ENCODE measurements around the gene MRPL16. TPM values are rescaled to one million over a fixed set of nuclear protein-coding genes. Genes with fewer than 3 reads are reported as not detected.

The MRPL16 gene
- total and polyA plus RNA-seq, 5 donors = 53.7 to 150 (median 70.7) TPM

DNA sequence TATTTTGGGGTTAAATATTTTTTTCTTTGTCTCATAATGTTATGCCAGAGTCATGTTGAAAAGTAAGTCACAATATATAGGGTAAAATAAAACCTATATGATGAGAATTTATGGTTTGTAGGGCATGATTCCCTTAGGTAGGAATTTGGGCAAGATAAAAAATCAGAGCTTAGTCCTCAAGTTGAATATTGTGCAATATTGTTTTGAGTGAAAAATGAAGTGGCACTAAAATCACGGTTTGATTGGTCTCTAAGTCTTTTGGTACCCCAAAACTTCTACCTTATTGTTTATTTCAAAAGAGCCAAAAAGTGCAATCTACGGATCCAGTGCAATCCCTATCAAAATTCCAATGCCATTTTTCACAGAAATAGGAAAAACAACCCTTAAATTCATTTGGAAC lies 1.6 kb upstream of the MRPL16 start:
- DNase-seq = no peak
- H3K9me3 ChIP-seq (ENCODE audit: control insufficient read depth, low read length) = no peaks in the 10 kb centered on the region
- ATAC-seq = no peak
- peaks cover 2% of the 10 kb centered on the region for H3K4me1 ChIP-seq (ENCODE audit: control insufficient read depth, insufficient read depth, low read length)
- intact Hi-C loops (cut with DNase I) = no loop called here
- no peak overlapping the region for H3K27ac ChIP-seq (ENCODE audit: low read length)
- H3K4me3 ChIP-seq (ENCODE audit: low read length) = no peak overlapping the region
- H3K27me3 ChIP-seq (ENCODE audit: control insufficient read depth, insufficient read depth) = no peaks in the 10 kb centered on the region
- 91% methylated on average over 2 of the region's 2 CpGs for WGBS

DNA sequence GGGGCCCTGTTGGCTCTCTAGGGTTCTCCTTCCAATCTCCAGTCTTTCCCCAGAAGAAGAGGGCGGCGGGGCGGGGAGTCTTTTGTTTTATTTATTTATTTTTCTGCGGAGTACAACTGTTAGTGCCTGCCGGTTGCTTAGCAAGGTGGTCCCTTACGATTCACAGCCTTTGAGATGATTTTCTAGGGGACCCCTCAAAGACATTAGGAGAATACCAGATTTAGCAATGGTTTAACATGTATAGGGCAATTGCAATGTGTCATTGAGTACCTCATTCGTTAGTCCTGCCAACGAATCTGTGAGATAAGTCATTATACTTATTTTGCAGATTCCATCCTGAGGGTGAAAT lies 307 bp upstream of the MRPL16 start:
- ATAC-seq (no peak), DNase-seq (no peak)
- 14% methylated on average over 8 of the region's 8 CpGs for WGBS
- Histone ChIP-seq H3K27ac (ENCODE audit: low read length) (no peak overlapping the region), H3K4me1 (ENCODE audit: control insufficient read depth, insufficient read depth, low read length) (peaks cover 2% of the 10 kb centered on the region), H3K9me3 (ENCODE audit: control insufficient read depth, low read length) (no peaks in the 10 kb centered on the region), H3K27me3 (ENCODE audit: control insufficient read depth, insufficient read depth) (no peaks in the 10 kb centered on the region), H3K4me3 (ENCODE audit: low read length) (peak overlapping the region; percentile 78)
- intact Hi-C loops (cut with DNase I) = no loop called here

DNA sequence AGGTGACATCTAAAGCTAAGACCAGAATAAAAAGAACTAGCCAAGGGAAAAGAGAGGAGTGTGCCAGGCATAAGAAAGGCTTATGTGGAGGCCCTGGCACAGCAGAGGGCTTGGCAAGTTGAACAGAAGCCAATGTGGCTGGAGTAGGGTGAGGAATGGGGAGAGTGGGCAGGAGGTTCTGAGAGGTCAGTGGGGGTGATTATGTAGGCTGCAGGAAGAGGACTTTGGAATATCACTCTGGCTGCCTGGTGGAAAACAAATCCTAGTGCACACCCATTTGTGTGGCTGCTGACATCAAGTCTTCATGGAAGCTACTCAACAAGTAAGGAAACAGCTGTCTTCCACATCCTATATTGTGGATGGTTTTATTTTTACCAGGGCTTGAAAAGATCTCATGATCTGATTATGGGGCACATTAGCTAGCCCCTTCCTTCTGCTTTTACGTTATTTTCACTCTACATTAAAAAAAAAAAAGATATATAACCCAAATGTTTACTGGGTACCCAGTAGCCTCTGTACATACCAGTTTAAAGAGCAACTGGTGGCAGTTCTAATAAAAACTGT lies 3.4 kb downstream of the MRPL16 start:
- Histone ChIP-seq H3K4me1 (ENCODE audit: control insufficient read depth, insufficient read depth, low read length) (peaks cover 2% of the 10 kb centered on the region), H3K4me3 (ENCODE audit: low read length) (no peak overlapping the region), H3K9me3 (ENCODE audit: control insufficient read depth, low read length) (no peaks in the 10 kb centered on the region), H3K27me3 (ENCODE audit: control insufficient read depth, insufficient read depth) (no peaks in the 10 kb centered on the region), H3K27ac (ENCODE audit: low read length) (no peak overlapping the region)
- intact Hi-C loops (cut with DNase I) = loop anchor here in 1 of 4 donors (10.0 kb wide), 1 partner anchor 142 kb away; the partner anchor contains the start of gene PATL1
- ATAC-seq = no peak
- DNase-seq = no peak
- WGBS = 54% methylated on average over 1 of the region's 1 CpG

DNA sequence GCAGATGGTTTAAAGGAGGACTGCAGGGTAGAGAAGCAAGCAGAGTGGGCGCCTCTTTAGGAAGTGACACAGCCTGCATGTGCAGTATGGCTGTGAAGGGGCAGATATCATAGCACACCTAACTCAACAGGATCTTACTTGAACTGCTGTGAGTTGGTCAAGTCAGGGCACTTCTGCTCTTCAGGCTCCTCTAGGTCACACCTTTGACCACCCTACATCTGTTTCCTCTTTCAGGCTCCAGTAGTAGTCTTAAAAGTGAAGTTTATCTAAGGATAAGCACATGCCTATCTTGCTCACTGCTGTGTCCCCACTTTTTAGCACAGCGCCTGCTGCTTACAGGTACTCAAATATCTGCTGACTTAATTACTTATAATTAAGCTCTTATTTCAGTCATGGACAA lies 6.5 kb downstream of the MRPL16 start:
- ATAC-seq (no peak), DNase-seq (no peak)
- intact Hi-C loops (cut with DNase I) = loop anchor here in 2 of 4 donors (5.0 to 10.0 kb wide), 2 partner anchors 52 to 139 kb away; partner anchors contain the start of gene PATL1 (in 1 of the 2)
- WGBS = 92% methylated on average over 2 of the region's 2 CpGs
- Histone ChIP-seq H3K27me3 (ENCODE audit: control insufficient read depth, insufficient read depth) (no peaks in the 10 kb centered on the region), H3K4me1 (ENCODE audit: control insufficient read depth, insufficient read depth, low read length) (no peaks in the 10 kb centered on the region), H3K4me3 (ENCODE audit: low read length) (no peak overlapping the region), H3K9me3 (ENCODE audit: control insufficient read depth, low read length) (no peaks in the 10 kb centered on the region), H3K27ac (ENCODE audit: low read length) (no peak overlapping the region)

DNA sequence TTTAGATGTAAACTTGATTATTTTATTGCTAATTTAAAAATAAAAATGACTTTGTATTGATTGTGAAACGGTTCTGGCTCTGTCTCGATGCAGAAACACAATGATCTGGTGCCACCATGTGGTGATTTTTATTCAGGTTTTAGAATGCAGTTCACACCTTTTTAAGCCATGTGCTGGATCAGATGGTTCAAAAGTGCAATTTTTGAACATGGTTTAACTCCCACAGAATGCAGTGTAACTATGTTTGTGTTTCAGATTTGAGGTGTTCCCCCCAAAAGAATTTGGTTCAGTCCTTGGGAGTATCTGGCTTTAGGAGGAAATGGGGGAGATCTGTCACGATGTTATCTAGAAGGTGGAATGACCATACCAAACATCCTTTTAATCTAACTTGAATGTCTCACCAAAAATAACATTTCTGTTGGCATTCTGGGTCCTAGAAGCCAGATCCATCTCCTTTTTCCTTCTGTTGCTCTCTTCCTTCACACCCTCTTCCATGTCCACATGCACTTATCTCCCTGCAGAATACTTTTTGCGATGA lies 7.9 kb downstream of the MRPL16 start:
- no peaks in the 10 kb centered on the region for H3K9me3 ChIP-seq (ENCODE audit: control insufficient read depth, low read length)
- H3K27ac ChIP-seq (ENCODE audit: low read length) = no peak overlapping the region
- 46% methylated on average over 4 of the region's 4 CpGs for WGBS
- no peaks in the 10 kb centered on the region for H3K27me3 ChIP-seq (ENCODE audit: control insufficient read depth, insufficient read depth)
- peak; percentile 74 to 77 for ATAC-seq
- no peak for DNase-seq
- intact Hi-C loops (cut with DNase I) = loop anchor here (1.0 to 10.0 kb wide), 4 partner anchors 48 to 138 kb away; partner anchors contain the start of genes STX3 (in 2 of the 4) and PATL1 (in 1 of the 4)
- no peaks in the 10 kb centered on the region for H3K4me1 ChIP-seq (ENCODE audit: control insufficient read depth, insufficient read depth, low read length)
- no peak overlapping the region for H3K4me3 ChIP-seq (ENCODE audit: low read length)

DNA sequence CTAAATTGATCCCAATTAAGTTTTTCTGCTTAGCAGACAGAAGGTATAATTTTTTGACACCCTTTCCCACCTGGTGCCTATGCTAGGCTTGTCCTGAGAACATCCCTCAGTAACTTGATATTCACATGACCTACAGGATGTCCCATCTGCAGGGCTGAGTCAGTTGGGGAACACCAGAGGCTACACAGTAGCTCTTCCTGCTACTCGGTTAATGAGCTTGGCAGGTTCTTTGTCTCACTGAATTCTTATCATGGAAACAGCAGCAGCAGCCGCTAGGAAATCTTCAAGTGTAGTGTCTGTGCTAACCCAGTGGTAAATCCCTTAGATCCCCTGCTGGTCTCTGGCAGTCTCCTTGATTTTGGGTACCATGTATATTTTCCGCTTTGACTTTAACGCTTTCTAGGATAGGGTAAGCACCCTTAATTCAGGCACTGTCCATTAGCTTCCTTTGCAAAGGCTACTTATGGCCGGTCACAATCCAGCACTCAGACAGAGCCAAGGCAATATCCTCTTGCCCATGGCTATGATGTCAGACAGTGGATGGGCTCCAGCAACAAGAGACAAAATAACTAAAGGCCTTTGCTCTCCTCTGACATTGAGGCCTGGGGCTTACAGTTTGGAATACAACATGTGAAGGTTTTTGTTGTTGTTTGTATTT lies 8.5 kb downstream of the MRPL16 start:
- H3K27ac ChIP-seq (ENCODE audit: low read length) = peak overlapping the region; percentile 9
- DNase-seq = peak in 2 of 3 donors; percentile 30 to 56
- H3K4me3 ChIP-seq (ENCODE audit: low read length) = no peak overlapping the region

DNA sequence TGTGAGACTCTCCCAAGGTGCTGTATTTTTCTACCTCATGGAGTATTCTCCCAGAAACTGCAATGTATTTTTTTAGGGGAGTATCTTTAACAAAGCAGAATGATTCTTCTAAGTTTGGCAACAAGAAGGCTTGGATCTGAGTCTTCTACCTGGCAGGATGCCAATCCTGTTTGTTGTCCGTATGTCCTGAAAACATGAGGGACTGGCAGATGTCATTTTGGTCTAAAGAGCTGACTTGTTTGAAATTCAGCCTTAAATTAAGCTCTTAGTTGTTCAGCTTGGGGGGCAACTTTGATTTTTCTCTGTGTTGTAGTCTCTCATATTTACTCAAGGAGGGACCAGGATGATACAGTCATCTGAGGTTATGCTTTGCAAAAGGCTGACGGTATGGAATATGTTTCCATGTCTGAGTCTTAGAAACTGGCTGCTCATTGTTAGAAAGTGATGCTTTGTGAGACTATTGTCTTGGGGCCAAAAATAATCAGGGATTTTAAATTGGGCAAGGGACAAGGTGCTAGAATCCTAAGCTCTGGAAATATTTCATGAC lies 9.3 kb downstream of the MRPL16 start:
- WGBS = 39% methylated on average over 2 of the region's 2 CpGs
- Histone ChIP-seq H3K27me3 (ENCODE audit: control insufficient read depth, insufficient read depth) (no peaks in the 10 kb centered on the region), H3K4me1 (ENCODE audit: control insufficient read depth, insufficient read depth, low read length) (no peaks in the 10 kb centered on the region), H3K9me3 (ENCODE audit: control insufficient read depth, low read length) (no peaks in the 10 kb centered on the region), H3K27ac (ENCODE audit: low read length) (no peak overlapping the region), H3K4me3 (ENCODE audit: low read length) (no peak overlapping the region)
- DNase-seq (no peak), ATAC-seq (no peak)
- intact Hi-C loops (cut with DNase I) = loop anchor here in 2 of 4 donors (5.0 to 10.0 kb wide), 2 partner anchors 49 to 136 kb away; partner anchors contain the start of gene PATL1 (in 1 of the 2)

More for the DNA sequence above, 8.5 kb downstream of the MRPL16 start:
- Histone ChIP-seq H3K4me1 (ENCODE audit: control insufficient read depth, insufficient read depth, low read length) (no peaks in the 10 kb centered on the region), H3K9me3 (ENCODE audit: control insufficient read depth, low read length) (no peaks in the 10 kb centered on the region), H3K27me3 (ENCODE audit: control insufficient read depth, insufficient read depth) (no peaks in the 10 kb centered on the region)
- intact Hi-C loops (cut with DNase I) = loop anchor here (1.0 to 10.0 kb wide), 4 partner anchors 47 to 137 kb away; partner anchors contain the start of genes STX3 (in 2 of the 4) and PATL1 (in 1 of the 4)
- ATAC-seq = peak; percentile 85
- WGBS = 31% methylated on average over 5 of the region's 5 CpGs

DNA sequence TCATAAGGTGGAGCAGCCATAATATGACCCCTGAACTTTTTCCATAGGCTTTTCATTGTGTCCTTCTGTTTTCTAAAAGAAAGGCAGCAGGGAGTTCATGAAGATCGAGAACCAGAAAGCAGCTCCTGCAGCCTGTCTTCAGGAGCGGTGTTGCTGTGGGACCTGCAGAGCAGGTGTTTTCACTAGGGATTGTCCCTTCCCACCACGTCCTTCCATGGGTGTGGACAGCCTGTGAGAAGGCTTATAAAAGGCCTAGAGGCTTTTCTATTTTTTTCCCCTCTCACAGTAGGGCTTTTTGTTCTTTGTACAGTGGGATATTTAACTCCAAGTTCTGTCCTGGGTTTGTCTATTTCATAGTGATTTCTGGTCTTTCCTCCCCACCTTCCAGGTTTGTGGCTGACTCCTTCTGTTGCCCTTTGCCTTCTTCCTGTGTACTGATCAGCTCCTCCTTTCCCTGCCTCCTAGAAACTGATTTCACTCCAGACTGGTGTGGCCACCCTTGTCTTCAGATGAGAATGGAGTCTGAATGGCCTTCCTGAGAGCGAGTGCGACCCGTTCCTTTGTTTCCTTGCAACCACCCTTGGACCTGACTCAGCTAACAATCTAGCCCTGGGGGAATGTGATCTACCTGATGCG lies 10.1 kb downstream of the MRPL16 start:
- ATAC-seq (no peak), DNase-seq (no peak)
- intact Hi-C loops (cut with DNase I) = loop anchor here in 2 of 4 donors (5.0 to 10.0 kb wide), 2 partner anchors 48 to 136 kb away; partner anchors contain the start of gene PATL1 (in 1 of the 2)
- H3K4me1 ChIP-seq (ENCODE audit: control insufficient read depth, insufficient read depth, low read length) = no peaks in the 10 kb centered on the region
- no peak overlapping the region for H3K27ac ChIP-seq (ENCODE audit: low read length)
- H3K27me3 ChIP-seq (ENCODE audit: control insufficient read depth, insufficient read depth) = no peaks in the 10 kb centered on the region
- no peaks in the 10 kb centered on the region for H3K9me3 ChIP-seq (ENCODE audit: control insufficient read depth, low read length)
- no peak overlapping the region for H3K4me3 ChIP-seq (ENCODE audit: low read length)
- WGBS = 82% methylated on average over 7 of the region's 7 CpGs

DNA sequence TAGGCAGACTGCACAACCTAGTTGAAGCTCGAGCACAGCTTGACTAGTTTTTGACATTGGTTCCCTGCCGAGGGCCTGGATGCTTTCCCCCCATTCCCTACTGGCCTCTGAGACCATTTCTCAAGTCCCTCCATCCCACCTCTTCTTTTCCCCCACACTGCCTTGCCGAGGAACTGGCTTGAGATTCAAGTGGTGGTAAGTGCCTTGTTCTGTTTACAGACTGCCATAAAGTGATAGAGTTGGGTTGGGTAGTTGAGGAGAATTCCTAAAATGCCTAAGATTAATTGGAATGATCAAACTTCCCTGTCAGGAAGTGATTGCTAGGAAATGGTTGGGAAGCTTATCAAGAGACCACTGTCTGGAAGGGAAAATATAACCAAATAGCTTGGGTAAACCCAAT lies 16.2 kb downstream of the MRPL16 start:
- H3K9me3 ChIP-seq (ENCODE audit: control insufficient read depth, low read length) = no peaks in the 10 kb centered on the region
- ATAC-seq (no peak), DNase-seq (no peak)
- H3K4me3 ChIP-seq (ENCODE audit: low read length) = no peak overlapping the region
- H3K27ac ChIP-seq (ENCODE audit: low read length) = no peak overlapping the region
- intact Hi-C loops (cut with DNase I) = no loop called here
- no peaks in the 10 kb centered on the region for H3K27me3 ChIP-seq (ENCODE audit: control insufficient read depth, insufficient read depth)
- H3K4me1 ChIP-seq (ENCODE audit: control insufficient read depth, insufficient read depth, low read length) = no peaks in the 10 kb centered on the region
- 79% methylated on average over 3 of the region's 3 CpGs for WGBS

DNA sequence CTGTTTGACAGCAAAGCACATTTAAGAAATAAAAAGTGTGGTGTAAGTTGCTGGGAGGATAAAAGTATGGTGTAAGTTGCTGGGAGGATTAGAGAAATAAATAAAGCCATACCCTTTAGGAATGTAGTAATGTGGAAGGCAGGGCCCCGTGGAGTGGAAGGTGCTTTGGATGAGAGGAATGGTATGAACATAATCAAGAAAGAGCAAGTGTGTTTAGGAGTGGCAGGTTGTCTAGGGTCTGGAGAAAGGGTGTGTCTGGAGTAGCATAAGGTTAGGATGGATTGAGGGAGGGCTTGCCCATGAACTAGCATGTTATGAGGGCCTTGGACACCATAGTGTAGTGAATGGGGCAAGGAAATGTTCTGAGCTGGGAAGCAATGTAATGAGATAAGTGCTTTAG lies 18.1 kb downstream of the MRPL16 start:
- H3K27me3 ChIP-seq (ENCODE audit: control insufficient read depth, insufficient read depth) = no peaks in the 10 kb centered on the region
- peaks cover 3% of the 10 kb centered on the region for H3K4me1 ChIP-seq (ENCODE audit: control insufficient read depth, insufficient read depth, low read length)
- ATAC-seq (no peak), DNase-seq (no peak)
- intact Hi-C loops (cut with DNase I) = no loop called here
- H3K4me3 ChIP-seq (ENCODE audit: low read length) = no peak overlapping the region
- 86% methylated on average over 1 of the region's 1 CpG for WGBS
- no peaks in the 10 kb centered on the region for H3K9me3 ChIP-seq (ENCODE audit: control insufficient read depth, low read length)
- H3K27ac ChIP-seq (ENCODE audit: low read length) = no peak overlapping the region

DNA sequence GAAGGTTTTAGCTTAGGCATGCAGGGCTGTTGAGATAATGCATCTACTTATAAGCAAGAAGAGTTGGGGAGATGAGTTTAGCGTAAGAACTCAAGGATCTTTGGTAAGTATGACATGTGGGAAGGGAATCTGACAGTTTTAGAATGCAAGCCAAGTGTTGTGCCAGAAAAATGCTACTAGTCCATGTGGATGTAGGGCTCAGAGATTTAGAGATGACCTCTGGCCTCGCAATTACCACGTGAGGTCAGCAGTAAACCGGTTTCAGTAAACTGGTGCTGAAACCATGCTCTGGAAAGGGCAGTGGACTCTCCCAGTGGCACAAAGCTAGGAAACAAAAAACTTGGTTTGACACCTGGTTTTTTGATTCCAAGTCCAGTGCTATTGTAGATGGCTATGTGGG lies 18.9 kb downstream of the MRPL16 start:
- no peaks in the 10 kb centered on the region for H3K27me3 ChIP-seq (ENCODE audit: control insufficient read depth, insufficient read depth)
- 93% methylated on average over 4 of the region's 4 CpGs for WGBS
- H3K27ac ChIP-seq (ENCODE audit: low read length) = no peak overlapping the region
- intact Hi-C loops (cut with DNase I) = no loop called here
- H3K9me3 ChIP-seq (ENCODE audit: control insufficient read depth, low read length) = no peaks in the 10 kb centered on the region
- DNase-seq (no peak), ATAC-seq (no peak)
- H3K4me1 ChIP-seq (ENCODE audit: control insufficient read depth, insufficient read depth, low read length) = peaks cover 6% of the 10 kb centered on the region
- H3K4me3 ChIP-seq (ENCODE audit: low read length) = no peak overlapping the region

Data from right cardiac atrium (tissue), 5 donors.